Glutamatergic neuron (in vitro differentiated cells): ENCODE data around the gene OLIG3. TPM values are rescaled to one million over a fixed set of nuclear protein-coding genes. Genes with fewer than 3 reads are reported as not detected.

Experiments
- DNase-seq: peaks from one replicate; pipeline ENCODE4 v3.0.0; 2022
- H3K27ac Mint-ChIP-seq: one replicate; pipeline ENCODE4 v1.8.0; 2020; ENCODE audit warnings: mild to moderate bottlenecking, mixed read lengths, inconsistent platforms; ENCODE audit not compliant: unreplicated experiment
- H3K27me3 Mint-ChIP-seq: one replicate; pipeline ENCODE4 v1.8.0; 2020; ENCODE audit warnings: mild to moderate bottlenecking, moderate library complexity, mixed read lengths, inconsistent platforms; ENCODE audit not compliant: unreplicated experiment
- H3K36me3 Mint-ChIP-seq: one replicate; pipeline ENCODE4 v1.8.0; 2020; ENCODE audit warnings: mild to moderate bottlenecking, mixed read lengths, inconsistent platforms; ENCODE audit not compliant: unreplicated experiment
- H3K4me1 Mint-ChIP-seq: one replicate; pipeline ENCODE4 v1.8.0; 2020; ENCODE audit warnings: mild to moderate bottlenecking, low read depth, mixed read lengths, inconsistent platforms; ENCODE audit not compliant: unreplicated experiment
- H3K4me3 Mint-ChIP-seq: one replicate; pipeline ENCODE4 v1.8.0; 2020; ENCODE audit warnings: mild to moderate bottlenecking, mixed read lengths, inconsistent platforms; ENCODE audit not compliant: unreplicated experiment
- H3K9me3 Mint-ChIP-seq: one replicate; pipeline ENCODE4 v1.8.0; 2020; ENCODE audit warnings: mild to moderate bottlenecking, moderate library complexity, mixed read lengths, inconsistent platforms; ENCODE audit not compliant: unreplicated experiment
- CTCF ChIP-seq: fragments of 200-600 bp; sonication (generic); IDR thresholded peaks from one replicate; pipeline ENCODE4 v1.5.0; 2021; ENCODE audit not compliant: partially characterized antibody, unreplicated experiment
- total RNA-seq: library from RNA; stranded (reverse); fragmentation: NEBNext Ultra II Directional; extraction: Animal tissue kit (Norgen Biotek cat#: 25700); gene quantifications from one replicate; pipeline ENCODE4 v1.2.1, GENCODE V29; 2021; ENCODE audit not compliant: unreplicated experiment

Gene OLIG3
- total RNA-seq, 1 donor from 2014 or later = 75.1 TPM

GRCh38 chr6:137486416-137486815 lies 7.8 kb downstream of the OLIG3 start:
- Mint-ChIP-seq H3K27ac (no peak overlapping the region), H3K4me1 (peaks cover 27% of the 10 kb centered on the region), H3K27me3 (peaks cover 17% of the 10 kb centered on the region), H3K9me3 (peaks cover 18% of the 10 kb centered on the region), H3K36me3 (peaks cover 4% of the 10 kb centered on the region), H3K4me3 (peak overlapping the region; percentile 28)
- no peak for DNase-seq
- TF ChIP-seq CTCF = no peak

- Mint-ChIP-seq H3K27me3 (no peaks in the 10 kb centered on the region), H3K36me3 (no peaks in the 10 kb centered on the region), H3K27ac (no peak overlapping the region), H3K4me1 (no peaks in the 10 kb centered on the region), H3K4me3 (no peak overlapping the region), H3K9me3 (no peaks in the 10 kb centered on the region)
- no peak for DNase-seq
- TF ChIP-seq CTCF = no peak
Measured at GRCh38 chr6:137480431-137480830, 13.8 kb downstream of the OLIG3 start.

GRCh38 chr6:137475103-137475502 lies 19.1 kb downstream of the OLIG3 start:
- peaks cover 2% of the 10 kb centered on the region for H3K9me3 Mint-ChIP-seq
- no peak overlapping the region for H3K4me3 Mint-ChIP-seq
- peaks cover 42% of the 10 kb centered on the region for H3K4me1 Mint-ChIP-seq
- no peak overlapping the region for H3K27ac Mint-ChIP-seq
- no peak for TF ChIP-seq CTCF
- H3K27me3 Mint-ChIP-seq = peaks cover 2% of the 10 kb centered on the region
- no peaks in the 10 kb centered on the region for H3K36me3 Mint-ChIP-seq
- no peak for DNase-seq

- no peak for DNase-seq
- Mint-ChIP-seq H3K4me3 (peak overlapping the region; percentile 44), H3K27ac (peak overlapping the region; percentile 90), H3K9me3 (peaks cover 2% of the 10 kb centered on the region), H3K36me3 (no peaks in the 10 kb centered on the region), H3K27me3 (peaks cover 2% of the 10 kb centered on the region), H3K4me1 (peaks cover 43% of the 10 kb centered on the region)
- TF ChIP-seq CTCF = no peak
Measured at GRCh38 chr6:137473598-137473997, 20.6 kb downstream of the OLIG3 start.

GRCh38 chr6:137472641-137473137 lies 21.5 kb downstream of the OLIG3 start:
- DNase-seq = no peak
- Mint-ChIP-seq H3K4me3 (peak overlapping the region; percentile 36), H3K27me3 (peaks cover 4% of the 10 kb centered on the region), H3K36me3 (no peaks in the 10 kb centered on the region), H3K27ac (peak overlapping the region; percentile 92), H3K9me3 (peaks cover 2% of the 10 kb centered on the region), H3K4me1 (peaks cover 43% of the 10 kb centered on the region)
- no peak for TF ChIP-seq CTCF
